ENCODE results near the gene CEP112.

- TF ChIP-seq CTCF (IDR thresholded peaks at IDR 0.05) (no peak), POLR2A (IDR thresholded peaks at IDR 0.05) (no peak)
These were observed 93.9 kb downstream of the CEP112 start for GRCh38 chr17:66098040-66098439.
